ENCODE results near the gene IGFBP6.

Gene IGFBP6

GRCh38 chr12:53065975-53066931 is 31.2 kb upstream of the IGFBP6 start:
- Histone ChIP-seq H3K9me3 (ENCODE audit: control insufficient read depth, insufficient read depth, low read length) (no peaks in the 10 kb centered on the region), H3K4me3 (ENCODE audit: low read length) (peak overlapping the region; percentile 76), H3K79me2 (ENCODE audit: control insufficient read depth, low read length) (no peaks in the 10 kb centered on the region), H3K27me3 (ENCODE audit: control insufficient read depth, low read length) (no peaks in the 10 kb centered on the region), H3K36me3 (ENCODE audit: control insufficient read depth, low read length) (peaks cover 26% of the 10 kb centered on the region), H3K27ac (ENCODE audit: low read depth, low read length) (no peak overlapping the region), H3K4me1 (ENCODE audit: control insufficient read depth, low read length) (peaks cover 13% of the 10 kb centered on the region), H3K9me2 (replicated peaks; ENCODE audit: control insufficient read depth, low read length) (no peaks in the 10 kb centered on the region), H4K20me1 (ENCODE audit: control insufficient read depth, insufficient read depth, low read depth, low read length) (no peaks in the 10 kb centered on the region), H3K4me2 (ENCODE audit: low read length) (peak overlapping the region; percentile 84), H3F3A (ENCODE audit: control insufficient read depth, insufficient read depth) (no peaks in the 10 kb centered on the region)
- TF ChIP-seq CTCF (IDR thresholded peaks at IDR 0.05; ENCODE audit: low read depth, low read length, poor library complexity, severe bottlenecking) (peak; percentile 91), EZH2phosphoT487 (IDR thresholded peaks at IDR 0.05; ENCODE audit: borderline replicate concordance, low read length) (no peak)

- no peak overlapping the region for H3K4me3 ChIP-seq (ENCODE audit: low read length)
- no peaks in the 10 kb centered on the region for H4K20me1 ChIP-seq (ENCODE audit: control insufficient read depth, insufficient read depth, low read depth, low read length)
- H3K9me2 ChIP-seq (replicated peaks; ENCODE audit: control insufficient read depth, low read length): no peaks in the 10 kb centered on the region
- H3K27me3 ChIP-seq (ENCODE audit: control insufficient read depth, low read length): no peaks in the 10 kb centered on the region
- peaks cover 19% of the 10 kb centered on the region for H3K4me1 ChIP-seq (ENCODE audit: control insufficient read depth, low read length)
- no peak overlapping the region for H3K4me2 ChIP-seq (ENCODE audit: low read length)
- H3K27ac ChIP-seq (ENCODE audit: low read depth, low read length): no peak overlapping the region
- TF ChIP-seq EZH2phosphoT487 (IDR thresholded peaks at IDR 0.05; ENCODE audit: borderline replicate concordance, low read length) (no peak), CTCF (IDR thresholded peaks at IDR 0.05; ENCODE audit: low read depth, low read length, poor library complexity, severe bottlenecking) (no peak)
- H3F3A ChIP-seq (ENCODE audit: control insufficient read depth, insufficient read depth): no peaks in the 10 kb centered on the region
- H3K9me3 ChIP-seq (ENCODE audit: control insufficient read depth, insufficient read depth, low read length): no peaks in the 10 kb centered on the region
- no peaks in the 10 kb centered on the region for H3K79me2 ChIP-seq (ENCODE audit: control insufficient read depth, low read length)
- peaks cover 27% of the 10 kb centered on the region for H3K36me3 ChIP-seq (ENCODE audit: control insufficient read depth, low read length)
These were observed 30.1 kb upstream of the IGFBP6 start for GRCh38 chr12:53067074-53067992.

GRCh38 chr12:53067993-53068770 is 29.3 kb upstream of the IGFBP6 start:
- no peaks in the 10 kb centered on the region for H4K20me1 ChIP-seq (ENCODE audit: control insufficient read depth, insufficient read depth, low read depth, low read length)

More at GRCh38 chr12:53067993-53068770, 29.3 kb upstream of the IGFBP6 start:
- Histone ChIP-seq H3K4me3 (ENCODE audit: low read length) (no peak overlapping the region), H3K79me2 (ENCODE audit: control insufficient read depth, low read length) (no peaks in the 10 kb centered on the region), H3F3A (ENCODE audit: control insufficient read depth, insufficient read depth) (no peaks in the 10 kb centered on the region), H3K4me2 (ENCODE audit: low read length) (no peak overlapping the region), H3K27me3 (ENCODE audit: control insufficient read depth, low read length) (no peaks in the 10 kb centered on the region), H3K27ac (ENCODE audit: low read depth, low read length) (no peak overlapping the region), H3K9me3 (ENCODE audit: control insufficient read depth, insufficient read depth, low read length) (no peaks in the 10 kb centered on the region), H3K4me1 (ENCODE audit: control insufficient read depth, low read length) (peaks cover 25% of the 10 kb centered on the region), H3K9me2 (replicated peaks; ENCODE audit: control insufficient read depth, low read length) (no peaks in the 10 kb centered on the region), H3K36me3 (ENCODE audit: control insufficient read depth, low read length) (peaks cover 33% of the 10 kb centered on the region)
- TF ChIP-seq EZH2phosphoT487 (IDR thresholded peaks at IDR 0.05; ENCODE audit: borderline replicate concordance, low read length): no peak
- no peak for TF ChIP-seq CTCF (IDR thresholded peaks at IDR 0.05; ENCODE audit: low read depth, low read length, poor library complexity, severe bottlenecking)
